ENCODE results near the gene CAMTA1. TPM values are rescaled to one million over a fixed set of nuclear protein-coding genes. Genes with fewer than 3 reads are reported as not detected.

The CAMTA1 gene
- total and polyA plus RNA-seq, 4 donors = 18.0 to 93.5 (median 35.8) TPM

DNA sequence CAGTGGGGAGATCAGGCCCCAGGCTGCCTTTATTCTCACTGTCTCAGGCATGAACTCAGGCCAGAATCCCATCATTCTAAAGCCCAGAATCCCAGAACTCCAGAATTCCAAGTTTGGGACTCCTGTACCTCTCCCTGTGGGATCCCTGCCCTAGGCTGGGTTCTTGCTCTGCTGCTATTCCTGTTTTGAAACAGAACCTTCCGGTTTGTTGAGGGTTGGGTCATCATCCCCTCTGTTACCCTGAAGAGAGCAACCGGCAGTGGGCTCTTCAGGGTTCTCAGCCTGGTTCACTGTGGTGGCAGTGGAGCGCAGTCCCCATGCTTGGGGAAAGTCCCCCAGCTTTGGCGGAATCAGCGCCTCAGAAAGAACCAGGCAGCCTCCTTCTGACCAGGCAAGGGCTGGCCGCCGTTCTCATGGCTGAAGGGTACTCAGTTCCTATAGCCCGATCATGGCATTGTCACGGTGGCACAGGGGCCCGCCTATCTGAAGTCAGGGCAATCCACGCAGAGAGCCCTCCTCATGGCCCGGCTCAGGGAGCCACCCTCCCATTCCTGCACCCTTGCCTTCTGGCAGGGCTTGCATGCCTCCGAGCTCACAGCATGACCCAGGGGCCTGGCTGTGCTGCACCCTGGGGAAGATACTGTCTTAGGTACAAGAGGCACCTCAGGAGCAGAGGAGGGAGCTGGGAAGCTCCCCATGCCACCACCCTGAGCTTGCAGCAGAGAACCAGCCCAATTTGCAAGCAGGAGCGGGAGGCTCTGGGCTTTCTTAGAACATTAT is 650.2 kb downstream of the CAMTA1 start:
- DNase-seq (ENCODE audit: low spot score) = no peak
- no peak for TF ChIP-seq JUND (IDR thresholded peaks at IDR 0.05)
- TF ChIP-seq TAF1 (conservative IDR thresholded peaks at IDR 0.05) = no peak
- no peak for TF ChIP-seq HNF4G (IDR thresholded peaks at IDR 0.05)
- no peak for TF ChIP-seq SP1 (IDR thresholded peaks at IDR 0.05)
- no peak for TF ChIP-seq RAD21 (IDR thresholded peaks at IDR 0.05)
- TF ChIP-seq NR2F2 (IDR thresholded peaks at IDR 0.05) = no peak
- no peak for TF ChIP-seq EGR1 (IDR thresholded peaks at IDR 0.05; ENCODE audit: low read depth in 2 of 2)
- no peak for TF ChIP-seq YY1 (IDR thresholded peaks at IDR 0.05)
- no peak for TF ChIP-seq FOXA1 (IDR thresholded peaks at IDR 0.05)
- no peak for TF ChIP-seq GABPA (IDR thresholded peaks at IDR 0.05 in 1 of 2, conservative IDR thresholded peaks at IDR 0.05 in 1 of 2)
- no peak for TF ChIP-seq FOXA2 (IDR thresholded peaks at IDR 0.05)
- TF ChIP-seq, protein P1, sequence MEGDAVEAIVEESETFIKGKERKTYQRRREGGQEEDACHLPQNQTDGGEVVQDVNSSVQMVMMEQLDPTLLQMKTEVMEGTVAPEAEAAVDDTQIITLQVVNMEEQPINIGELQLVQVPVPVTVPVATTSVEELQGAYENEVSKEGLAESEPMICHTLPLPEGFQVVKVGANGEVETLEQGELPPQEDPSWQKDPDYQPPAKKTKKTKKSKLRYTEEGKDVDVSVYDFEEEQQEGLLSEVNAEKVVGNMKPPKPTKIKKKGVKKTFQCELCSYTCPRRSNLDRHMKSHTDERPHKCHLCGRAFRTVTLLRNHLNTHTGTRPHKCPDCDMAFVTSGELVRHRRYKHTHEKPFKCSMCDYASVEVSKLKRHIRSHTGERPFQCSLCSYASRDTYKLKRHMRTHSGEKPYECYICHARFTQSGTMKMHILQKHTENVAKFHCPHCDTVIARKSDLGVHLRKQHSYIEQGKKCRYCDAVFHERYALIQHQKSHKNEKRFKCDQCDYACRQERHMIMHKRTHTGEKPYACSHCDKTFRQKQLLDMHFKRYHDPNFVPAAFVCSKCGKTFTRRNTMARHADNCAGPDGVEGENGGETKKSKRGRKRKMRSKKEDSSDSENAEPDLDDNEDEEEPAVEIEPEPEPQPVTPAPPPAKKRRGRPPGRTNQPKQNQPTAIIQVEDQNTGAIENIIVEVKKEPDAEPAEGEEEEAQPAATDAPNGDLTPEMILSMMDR (IDR thresholded peaks at IDR 0.05; ENCODE audit: low read depth, low read length, missing input control) = no peak
- TF ChIP-seq ZBTB33 (IDR thresholded peaks at IDR 0.05) = no peak
- Histone ChIP-seq H3K4me1 (ENCODE audit: control insufficient read depth in 4 of 4, insufficient read depth in 4 of 4, low read length in 3 of 4) (no peaks in the 10 kb centered on the region), H3K4me3 (ENCODE audit: low read depth in 1 of 3, low read length in 3 of 3) (no peak overlapping the region), H3K9me3 (ENCODE audit: control insufficient read depth in 4 of 4, low read length in 3 of 4) (peaks cover 0 to 3% (median 1%) of the 10 kb centered on the region in 4 donors), H3K27ac (ENCODE audit: low read depth in 1 of 2, low read length in 2 of 2) (no peak overlapping the region), H3K9ac (ENCODE audit: low read depth in 1 of 2, low read length in 2 of 2) (no peak overlapping the region), H3K27me3 (ENCODE audit: control insufficient read depth in 4 of 4, insufficient read depth in 4 of 4, low read length in 3 of 4) (no peaks in the 10 kb centered on the region), H3K36me3 (ENCODE audit: control insufficient read depth in 4 of 4, insufficient read depth in 3 of 4, low read depth in 1 of 4, low read length in 3 of 4) (no peaks in the 10 kb centered on the region)
- WGBS = 95% methylated on average over 14 of the region's 14 CpGs

DNA sequence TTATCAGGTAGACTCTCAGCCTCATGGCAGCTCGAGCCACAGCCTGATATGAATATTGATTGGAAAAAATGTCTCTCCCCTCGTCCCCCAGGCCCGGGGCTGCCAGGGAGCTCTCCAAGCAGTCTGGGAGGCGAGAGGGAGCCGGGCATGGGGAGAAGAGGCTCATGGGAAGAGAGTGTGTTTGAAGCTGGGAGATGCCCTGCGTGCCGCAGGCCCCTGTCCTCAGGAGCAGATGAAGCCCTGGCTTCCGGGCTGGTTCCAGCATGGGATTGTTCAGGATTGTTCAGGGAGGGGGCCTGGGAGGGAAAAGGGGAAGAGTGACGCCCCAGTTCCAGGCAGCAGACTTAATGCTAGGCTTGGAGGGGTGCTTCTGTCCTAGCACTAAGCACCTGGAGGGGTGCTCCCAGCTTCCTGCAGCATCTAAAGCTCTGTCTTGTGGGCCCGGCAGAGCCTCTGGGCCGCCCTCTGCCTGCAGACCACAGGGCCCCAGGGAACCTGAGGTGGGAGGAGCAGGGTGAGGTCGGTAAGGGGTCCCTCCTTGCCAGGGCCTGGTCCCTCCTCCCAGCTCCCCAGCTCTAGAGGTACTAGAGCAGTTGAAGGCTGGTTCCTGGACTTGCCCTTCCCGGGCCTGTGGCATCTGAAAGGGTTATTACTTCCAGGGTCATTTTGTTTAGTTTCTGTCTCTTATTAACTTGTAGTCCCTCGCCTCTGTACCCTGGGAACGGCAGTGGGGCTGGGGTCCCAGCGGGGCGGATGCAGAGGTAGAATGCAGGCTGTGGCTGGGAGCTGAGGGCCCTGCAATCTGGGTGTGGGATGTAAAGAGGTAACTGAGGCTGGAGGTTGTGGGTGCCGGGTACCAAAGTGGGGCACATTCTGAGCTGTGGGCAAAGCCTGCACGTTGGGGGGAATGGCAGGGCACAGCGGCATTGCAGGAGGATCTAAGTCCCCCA is 651.1 kb downstream of the CAMTA1 start:
- WGBS = 85% methylated on average over 20 of the region's 20 CpGs
- peaks cover 0 to 3% (median 1%) of the 10 kb centered on the region in 4 donors for H3K9me3 ChIP-seq (ENCODE audit: control insufficient read depth in 4 of 4, low read length in 3 of 4)
- no peak overlapping the region for H3K27ac ChIP-seq (ENCODE audit: low read depth in 1 of 2, low read length in 2 of 2)
- H3K27me3 ChIP-seq (ENCODE audit: control insufficient read depth in 4 of 4, insufficient read depth in 4 of 4, low read length in 3 of 4) = no peaks in the 10 kb centered on the region
- no peaks in the 10 kb centered on the region for H3K36me3 ChIP-seq (ENCODE audit: control insufficient read depth in 4 of 4, insufficient read depth in 3 of 4, low read depth in 1 of 4, low read length in 3 of 4)
- no peak for TF ChIP-seq YY1 (IDR thresholded peaks at IDR 0.05)
- TF ChIP-seq RAD21 (IDR thresholded peaks at IDR 0.05) = no peak
- no peak for TF ChIP-seq EGR1 (IDR thresholded peaks at IDR 0.05; ENCODE audit: low read depth in 2 of 2)
- no peak for DNase-seq (ENCODE audit: low spot score)
- no peaks in the 10 kb centered on the region for H3K4me1 ChIP-seq (ENCODE audit: control insufficient read depth in 4 of 4, insufficient read depth in 4 of 4, low read length in 3 of 4)
- H3K9ac ChIP-seq (ENCODE audit: low read depth in 1 of 2, low read length in 2 of 2) = no peak overlapping the region
- H3K4me3 ChIP-seq (ENCODE audit: low read depth in 1 of 3, low read length in 3 of 3) = no peak overlapping the region

Data from liver (tissue), 9 donors.